Measurements from ENCODE around the gene PLEKHA5. TPM values are rescaled to one million over a fixed set of nuclear protein-coding genes. Genes with fewer than 3 reads are reported as not detected.

The PLEKHA5 gene
- polyA plus RNA-seq, 3 donors = 0.35 to 0.79 (median 0.41) TPM

- Histone ChIP-seq H3K4me3 (replicated peaks in 1 of 3; ENCODE audit: low read depth in 2 of 3, low read length in 3 of 3) (no peak overlapping the region), H4K20me1 (ENCODE audit: insufficient read depth, low read length) (no peaks in the 10 kb centered on the region), H3K4me1 (ENCODE audit: control insufficient read depth in 1 of 2, insufficient read depth in 2 of 2, low read length in 2 of 2) (peaks cover 45 to 64% of the 10 kb centered on the region in 2 donors), H3K9ac (ENCODE audit: insufficient read depth, low read length, poor library complexity, severe bottlenecking) (no peak overlapping the region), H3K27me3 (ENCODE audit: control insufficient read depth in 2 of 2, insufficient read depth in 2 of 2, low read length in 2 of 2) (no peaks in the 10 kb centered on the region), H3K9me3 (replicated peaks in 1 of 2; ENCODE audit: control insufficient read depth in 1 of 2, insufficient read depth in 1 of 2, low read length in 2 of 2) (no peaks in the 10 kb centered on the region), H3K79me2 (ENCODE audit: insufficient read depth, low read length) (no peaks in the 10 kb centered on the region), H3K27ac (ENCODE audit: low read depth in 1 of 2, low read length in 2 of 2) (no peak overlapping the region), H3K36me3 (replicated peaks in 1 of 2; ENCODE audit: control insufficient read depth in 1 of 2, insufficient read depth in 2 of 2, low read length in 2 of 2) (no peaks in the 10 kb centered on the region), H2AFZ (ENCODE audit: insufficient read depth, low read depth, low read length, poor library complexity, severe bottlenecking) (no peak overlapping the region), H3K4me2 (replicated peaks; ENCODE audit: extremely low read depth, low read length, poor library complexity, severe bottlenecking) (no peak overlapping the region)
- Mint-ChIP-seq H3K27me3 (ENCODE audit: low read depth in 3 of 3) (no peaks in the 10 kb centered on the region), H3K27ac (no peak overlapping the region), H3K36me3 (no peaks in the 10 kb centered on the region), H3K4me3 (no peak overlapping the region), H3K9me3 (no peaks in the 10 kb centered on the region), H3K4me1 (peaks cover 61% of the 10 kb centered on the region)
- intact Hi-C loops (cut with micrococcal nuclease) = no loop called here
- no peak for TF ChIP-seq CTCF (IDR thresholded peaks at IDR 0.05)
- 60% methylated on average over 1 of the region's 5 CpGs for WGBS (ENCODE audit: insufficient coverage)
- DNase-seq = no peak
Measured at GRCh38 chr12:19239102-19239501, 109.6 kb downstream of the PLEKHA5 start.

- Histone ChIP-seq H3K4me2 (replicated peaks; ENCODE audit: extremely low read depth, low read length, poor library complexity, severe bottlenecking) (no peak overlapping the region), H3K36me3 (replicated peaks in 1 of 2; ENCODE audit: control insufficient read depth in 1 of 2, insufficient read depth in 2 of 2, low read length in 2 of 2) (no peaks in the 10 kb centered on the region), H3K79me2 (ENCODE audit: insufficient read depth, low read length) (no peaks in the 10 kb centered on the region), H4K20me1 (ENCODE audit: insufficient read depth, low read length) (no peaks in the 10 kb centered on the region), H3K4me3 (replicated peaks in 1 of 3; ENCODE audit: low read depth in 2 of 3, low read length in 3 of 3) (no peak overlapping the region), H3K9me3 (replicated peaks in 1 of 2; ENCODE audit: control insufficient read depth in 1 of 2, insufficient read depth in 1 of 2, low read length in 2 of 2) (no peaks in the 10 kb centered on the region), H2AFZ (ENCODE audit: insufficient read depth, low read depth, low read length, poor library complexity, severe bottlenecking) (no peak overlapping the region), H3K27ac (ENCODE audit: low read depth in 1 of 2, low read length in 2 of 2) (no peak overlapping the region), H3K27me3 (ENCODE audit: control insufficient read depth in 2 of 2, insufficient read depth in 2 of 2, low read length in 2 of 2) (no peaks in the 10 kb centered on the region), H3K4me1 (ENCODE audit: control insufficient read depth in 1 of 2, insufficient read depth in 2 of 2, low read length in 2 of 2) (peaks cover 45 to 64% of the 10 kb centered on the region in 2 donors), H3K9ac (ENCODE audit: insufficient read depth, low read length, poor library complexity, severe bottlenecking) (no peak overlapping the region)
- no peak for DNase-seq
- intact Hi-C loops (cut with micrococcal nuclease) = no loop called here
- Mint-ChIP-seq H3K4me1 (peaks cover 58% of the 10 kb centered on the region), H3K36me3 (no peaks in the 10 kb centered on the region), H3K4me3 (no peak overlapping the region), H3K27ac (no peak overlapping the region), H3K9me3 (no peaks in the 10 kb centered on the region), H3K27me3 (ENCODE audit: low read depth in 3 of 3) (no peaks in the 10 kb centered on the region)
- no peak for TF ChIP-seq CTCF (IDR thresholded peaks at IDR 0.05)
- WGBS (ENCODE audit: insufficient coverage) = no CpG with 5 or more reads among the region's 6 CpGs
Measured at GRCh38 chr12:19239616-19240234, 110.2 kb downstream of the PLEKHA5 start.
